ENCODE results near the gene CASK.

- TF ChIP-seq FOXM1 (IDR thresholded peaks at IDR 0.05; ENCODE audit: borderline replicate concordance) (no peak), ZNF384 (IDR thresholded peaks at IDR 0.05) (no peak), PKNOX1 (IDR thresholded peaks at IDR 0.05) (no peak)
These were observed 22.9 kb upstream of the CASK start for GRCh38 chrX:41946235-41946634.
